GM23248 (cell line): Measurements from ENCODE around the gene PEX14.

ENCODE experiments used
- EZH2 ChIP-seq: fragments of 200-600 bp; sonication (generic); IDR thresholded peaks from 2 replicates; pipeline ENCODE4 v1.6.1; 2018; ENCODE audit warnings: antibody characterized with exemption, mild to moderate bottlenecking; ENCODE audit not compliant: insufficient read depth, poor library complexity, severe bottlenecking
- EZH2phosphoT487 ChIP-seq: fragments of 200-600 bp; sonication (generic); IDR thresholded peaks from 2 replicates; pipeline ENCODE4 v1.6.1; 2018; ENCODE audit warnings: antibody characterized with exemption, moderate library complexity, mild to moderate bottlenecking, low read depth; ENCODE audit not compliant: insufficient read depth

DNA sequence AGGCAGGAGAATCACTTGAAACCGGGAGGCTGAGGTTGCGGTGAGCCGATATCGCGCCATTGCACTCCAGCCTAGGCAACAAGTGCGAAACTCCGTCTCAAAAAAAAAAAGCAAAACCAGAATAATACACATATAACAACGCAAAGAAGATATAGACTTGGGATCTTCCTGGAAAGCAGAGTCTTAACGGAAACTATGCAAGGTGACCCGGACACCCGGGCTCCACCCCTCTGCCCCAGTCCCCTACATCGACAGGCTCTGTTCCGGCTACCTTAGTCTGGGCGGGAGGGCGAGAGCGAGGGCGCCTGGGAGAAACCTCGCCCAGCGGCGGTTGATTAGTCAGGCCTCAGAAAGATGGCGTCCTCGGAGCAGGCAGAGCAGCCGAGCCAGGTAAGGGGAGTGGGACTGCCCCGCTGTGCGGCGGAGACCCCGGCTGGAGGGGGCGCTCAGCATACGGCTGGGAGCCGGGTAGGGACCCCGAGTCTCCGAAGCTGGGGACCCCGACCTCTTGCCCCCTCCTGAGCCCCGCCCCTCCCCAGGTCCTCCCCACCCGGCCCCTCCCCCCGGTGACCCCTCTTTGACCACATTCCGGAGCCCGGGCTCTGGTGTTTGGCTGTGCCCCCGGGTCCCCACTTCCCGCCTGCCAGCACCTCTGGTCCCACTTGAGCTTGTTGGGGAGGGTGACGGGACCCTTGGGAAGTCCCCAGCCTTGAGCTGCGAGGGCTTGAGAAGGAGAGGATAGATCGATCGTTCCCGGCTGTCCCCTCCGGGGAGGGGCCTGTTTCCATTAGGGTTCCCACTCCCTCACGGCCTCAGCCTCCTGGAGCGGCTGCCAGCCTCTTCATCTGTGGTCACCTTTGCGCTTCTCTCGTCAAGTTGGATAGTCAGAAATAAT lies at the start of gene PEX14:
- TF ChIP-seq EZH2 (no peak), EZH2phosphoT487 (no peak)
